Coronary artery (tissue), 2 donors: Measurements from ENCODE around the gene MYBPH.

Experiments
- DNase-seq: peaks from one replicate; pipeline ENCODE4 v3.0.0-alpha.2; 2017; ENCODE audit warnings: low spot score
- H3K27ac ChIP-seq, 2 donors: fragments of 200-600 bp; sonication (generic); one replicate each; pipeline ENCODE4 v1.5.1; 2016 to 2019
- H3K4me3 ChIP-seq: fragments of 200-600 bp; sonication (generic); 2 replicates; pipeline ENCODE4 v1.5.1; 2016; ENCODE audit warnings: mild to moderate bottlenecking, moderate library complexity
- TF ChIP-seq, protein P1 (sequence below): fragments of 200-600 bp; sonication (generic); IDR thresholded peaks from one replicate; pipeline ENCODE4 v1.5.1; 2019; ENCODE audit warnings: antibody characterized with exemption

Gene MYBPH

DNA sequence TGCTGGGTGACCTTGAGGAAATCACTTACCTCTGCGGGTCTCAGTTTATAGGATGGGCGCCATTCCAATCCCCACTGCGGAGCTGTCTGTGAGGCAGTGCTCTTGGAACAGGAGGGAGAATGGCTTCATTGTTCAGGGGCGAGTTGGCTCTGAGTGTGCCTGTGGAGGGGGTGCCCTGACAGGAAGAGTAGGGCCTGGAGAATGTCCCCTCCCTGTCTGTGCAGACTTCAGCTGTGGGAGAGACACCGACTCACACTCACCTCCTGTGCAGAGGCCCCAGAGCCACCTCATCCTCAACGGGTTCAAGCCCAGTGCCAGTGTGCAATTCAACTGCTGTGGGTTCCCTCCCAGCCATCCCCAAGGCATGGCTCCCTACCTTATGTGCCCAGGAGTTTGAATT is 31.0 kb downstream of the MYBPH start:
- no peak for DNase-seq
- no peak overlapping the region for H3K27ac ChIP-seq
- no peak overlapping the region for H3K4me3 ChIP-seq
- TF ChIP-seq, protein P1, sequence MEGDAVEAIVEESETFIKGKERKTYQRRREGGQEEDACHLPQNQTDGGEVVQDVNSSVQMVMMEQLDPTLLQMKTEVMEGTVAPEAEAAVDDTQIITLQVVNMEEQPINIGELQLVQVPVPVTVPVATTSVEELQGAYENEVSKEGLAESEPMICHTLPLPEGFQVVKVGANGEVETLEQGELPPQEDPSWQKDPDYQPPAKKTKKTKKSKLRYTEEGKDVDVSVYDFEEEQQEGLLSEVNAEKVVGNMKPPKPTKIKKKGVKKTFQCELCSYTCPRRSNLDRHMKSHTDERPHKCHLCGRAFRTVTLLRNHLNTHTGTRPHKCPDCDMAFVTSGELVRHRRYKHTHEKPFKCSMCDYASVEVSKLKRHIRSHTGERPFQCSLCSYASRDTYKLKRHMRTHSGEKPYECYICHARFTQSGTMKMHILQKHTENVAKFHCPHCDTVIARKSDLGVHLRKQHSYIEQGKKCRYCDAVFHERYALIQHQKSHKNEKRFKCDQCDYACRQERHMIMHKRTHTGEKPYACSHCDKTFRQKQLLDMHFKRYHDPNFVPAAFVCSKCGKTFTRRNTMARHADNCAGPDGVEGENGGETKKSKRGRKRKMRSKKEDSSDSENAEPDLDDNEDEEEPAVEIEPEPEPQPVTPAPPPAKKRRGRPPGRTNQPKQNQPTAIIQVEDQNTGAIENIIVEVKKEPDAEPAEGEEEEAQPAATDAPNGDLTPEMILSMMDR = no peak

DNA sequence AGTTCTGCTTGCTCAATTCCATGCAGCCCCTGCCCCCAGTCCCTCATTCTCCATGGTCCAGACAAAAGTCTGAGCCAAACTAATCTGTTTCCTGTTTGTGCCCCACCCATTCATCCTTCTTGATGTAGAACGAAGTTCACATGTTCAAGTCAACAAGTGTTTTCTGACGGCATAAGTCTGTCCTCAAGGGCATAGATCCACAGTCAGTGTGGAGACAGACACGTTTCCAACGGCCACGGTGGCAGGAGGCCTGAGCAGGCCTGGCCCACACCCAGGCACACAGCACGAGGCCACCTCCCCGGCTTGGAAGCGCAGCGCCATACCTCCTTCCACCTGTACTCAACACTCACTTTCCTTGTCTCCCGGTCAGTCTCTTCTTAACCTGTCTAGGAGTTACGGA is 32.0 kb downstream of the MYBPH start:
- Histone ChIP-seq H3K27ac (no peak overlapping the region), H3K4me3 (no peak overlapping the region)
- TF ChIP-seq, protein P1 = no peak
- no peak for DNase-seq

DNA sequence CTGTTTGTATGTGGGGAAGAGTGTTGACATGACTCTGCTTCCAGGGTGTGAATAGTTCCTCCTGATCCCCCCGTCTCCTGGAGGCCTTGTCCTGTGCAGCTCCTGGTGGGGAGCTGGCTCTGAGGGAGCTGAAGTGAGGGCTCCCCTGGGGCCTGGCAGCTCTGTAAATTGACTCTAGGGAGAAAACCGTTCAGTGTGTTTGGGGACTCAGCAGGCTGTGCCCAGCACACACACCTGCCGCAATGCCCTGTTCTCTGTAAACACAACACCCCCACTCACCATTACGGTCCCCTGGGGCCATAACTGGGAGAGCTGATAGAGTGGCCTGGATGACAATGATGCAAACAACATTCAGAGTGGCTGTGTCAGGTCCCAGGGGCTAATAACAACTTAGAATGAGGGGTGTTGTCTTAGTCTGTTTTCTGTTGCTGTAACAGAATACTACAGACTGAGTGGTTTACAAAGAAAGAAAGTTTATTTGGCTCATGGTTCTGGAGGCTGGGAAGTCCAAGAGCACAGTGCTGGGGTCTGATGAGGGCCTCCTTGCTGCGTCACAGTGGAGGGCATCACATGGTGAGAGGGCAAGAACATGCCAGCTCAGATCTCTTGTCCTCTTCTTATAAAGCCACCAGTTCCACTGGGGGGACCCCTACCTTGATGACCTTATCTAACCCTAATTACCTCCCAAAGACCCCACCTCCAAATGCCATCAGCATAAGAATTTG is 32.8 kb downstream of the MYBPH start:
- Histone ChIP-seq H3K27ac (no peak overlapping the region), H3K4me3 (no peak overlapping the region)
- no peak for DNase-seq
- TF ChIP-seq, protein P1 = no peak

DNA sequence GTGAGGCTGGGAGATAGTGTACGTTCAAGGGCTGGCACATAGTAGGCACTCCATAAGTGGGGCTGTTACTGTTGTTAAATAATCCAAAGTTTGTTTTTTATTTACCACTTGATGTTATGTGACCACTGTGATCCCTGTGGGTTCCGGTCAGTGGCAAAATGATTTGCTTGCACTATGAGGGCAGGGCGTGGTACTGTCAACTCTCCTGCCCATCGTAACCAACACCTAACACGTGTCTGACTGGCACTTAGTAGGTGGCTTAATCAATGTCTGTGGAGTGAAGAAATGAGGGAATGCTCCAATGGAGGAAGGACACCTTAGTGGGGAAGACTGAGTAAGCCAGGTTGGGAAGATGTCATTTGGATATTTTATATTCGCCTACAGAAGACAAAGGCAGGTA is 33.5 kb downstream of the MYBPH start:
- H3K4me3 ChIP-seq = no peak overlapping the region
- H3K27ac ChIP-seq = no peak overlapping the region
- TF ChIP-seq, protein P1 = no peak
- no peak for DNase-seq

DNA sequence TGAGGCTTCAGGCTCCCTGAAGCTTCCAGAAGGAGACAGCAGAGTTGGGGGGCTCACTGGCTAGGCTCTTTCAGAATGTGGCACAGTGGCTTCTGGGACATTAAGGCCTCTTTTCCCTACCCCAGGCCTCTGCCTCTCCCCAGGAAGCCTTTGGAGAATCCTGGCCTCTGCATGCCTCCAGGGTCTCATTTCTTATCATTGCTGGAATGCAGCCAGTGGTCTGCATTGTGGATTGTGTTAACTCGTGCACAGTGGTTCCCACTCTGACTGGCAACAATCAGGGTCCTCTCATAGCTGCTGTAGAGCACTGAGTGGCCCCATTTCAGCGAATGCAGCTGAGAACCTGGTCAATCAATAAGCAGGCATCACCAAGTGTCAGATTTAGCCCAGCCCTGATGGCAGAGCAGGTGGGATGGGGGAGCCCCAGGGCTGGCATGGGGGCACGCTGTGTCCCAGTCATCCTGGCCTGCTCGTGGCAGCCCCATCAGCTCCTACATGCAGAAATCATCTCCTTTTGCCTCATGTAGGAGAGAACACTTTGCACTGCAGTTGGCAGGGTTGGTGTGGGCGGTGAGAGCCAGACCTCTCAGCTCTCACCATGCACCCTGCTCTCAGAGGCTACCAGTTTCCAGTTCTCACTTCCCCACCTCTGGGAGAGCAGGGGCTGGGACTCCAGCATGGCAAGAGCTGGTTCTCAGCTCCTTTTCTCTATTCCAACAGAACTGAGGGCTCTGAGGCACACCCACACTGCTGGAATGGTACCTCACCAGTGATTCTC is 34.7 kb downstream of the MYBPH start:
- no peak overlapping the region for H3K4me3 ChIP-seq
- no peak for DNase-seq
- H3K27ac ChIP-seq = no peak overlapping the region
- TF ChIP-seq, protein P1 = no peak

DNA sequence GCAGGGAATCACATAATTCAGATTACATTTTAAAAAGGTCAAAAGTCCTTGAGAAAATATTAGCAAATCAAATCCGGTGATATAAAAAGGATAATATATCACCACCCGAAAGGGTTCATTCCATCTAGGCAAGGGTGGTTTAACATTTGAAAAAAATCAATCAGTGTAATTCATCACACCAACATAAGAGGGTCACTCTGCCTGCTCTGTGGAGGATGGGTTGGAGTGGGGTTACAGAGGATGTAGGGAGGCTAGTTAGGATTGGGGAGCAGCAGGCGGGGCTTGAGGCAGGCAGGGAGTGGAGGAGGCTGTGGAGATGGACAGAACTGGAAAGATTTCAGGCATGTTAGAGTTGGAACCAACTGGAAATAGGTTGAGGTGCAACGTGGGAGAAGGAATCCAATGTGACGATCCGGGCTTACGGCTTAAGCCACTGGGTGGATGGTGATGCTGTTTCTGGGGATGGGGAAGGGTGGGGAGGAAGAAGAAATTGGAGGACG is 35.6 kb downstream of the MYBPH start:
- Histone ChIP-seq H3K4me3 (no peak overlapping the region), H3K27ac (no peak overlapping the region)
- DNase-seq = no peak
- TF ChIP-seq, protein P1 = no peak
